K562 (cell line): ENCODE measurements around the gene FAT2. TPM values are rescaled to one million over a fixed set of nuclear protein-coding genes. Genes with fewer than 3 reads are reported as not detected.
"Not testable (repeated sequence)": the region's sequence is repeated elsewhere in the genome, so short reads cannot be mapped to it uniquely, and the experiment has no call there.

Experiments
- ATAC-seq: fragments of 200-7000 bp; cut with Tn5 transposase; 3 replicates; pipeline ENCODE4 v1.9.1; 2020; ENCODE audit warnings: moderate library complexity
- BruUV-seq: library from RNA; stranded (reverse); fragments of 400-500 nt; replicated peaks from 2 replicates; lab custom pipeline; 2021; lab: Mats Ljungman, UMichigan
- CTCF ChIA-PET: fragments of 300-600 bp; formaldehyde crosslinking; extraction: SDS; loops from one replicate; lab custom pipeline; 2021; ENCODE audit warnings: low intra/inter-chr PET ratio; lab: Yijun Ruan, JAX
- POLR2A ChIA-PET: fragments of 300-600, 350-650 bp; sonication (Branson Sonifier 250); formaldehyde crosslinking; extraction: SDS; loops from one replicate; lab custom pipeline; 2021; ENCODE audit warnings: antibody characterized with exemption, inconsistent platforms; lab: Yijun Ruan, JAX
- DNase-seq, 4 experiments: peaks; one replicate each; pipeline versions ENCODE4 v3.0.0 to v3.0.0-alpha.2; 2011 to 2018; ENCODE audit warnings: low spot score in 3 of 4, mixed read lengths in 3 of 4; ENCODE audit errors: extremely low read depth in 1 of 4
- FAIRE-seq: peaks from 2 replicates; lab custom pipeline; 2011; peaks lifted over from hg19 to GRCh38; lab: Jason Lieb, UNC
- H2AFZ ChIP-seq: 2 replicates; pipeline ENCODE4 v1.6.0; 2011; ENCODE audit warnings: low read depth, low read length, control low read depth, inconsistent platforms
- H3K27ac ChIP-seq: fragments of 200-600 bp; 3 replicates; pipeline ENCODE4 v1.8.0; 2011; ENCODE audit warnings: low read depth, mild to moderate bottlenecking, control low read depth, inconsistent platforms, low read length, moderate library complexity, mixed read lengths; ENCODE audit errors: extremely low read depth
- H3K27me3 ChIP-seq, 2 experiments: fragments of 300-600 bp in 1 of 2; 2 replicates in 1 of 2; 3 replicates in 1 of 2; pipeline versions ENCODE4 v1.6.0 to v1.8.0; 2011; ENCODE audit warnings: inconsistent platforms in 2 of 2, low read length in 2 of 2, mild to moderate bottlenecking in 1 of 2, mixed read lengths in 1 of 2, moderate library complexity in 1 of 2; ENCODE audit not compliant: control insufficient read depth in 2 of 2, insufficient read depth in 2 of 2
- H3K36me3 ChIP-seq: fragments of 300-600 bp; 3 replicates; pipeline ENCODE4 v1.8.0; 2011; ENCODE audit warnings: mild to moderate bottlenecking, low read length, inconsistent platforms; ENCODE audit not compliant: control insufficient read depth, insufficient read depth
- H3K4me1 ChIP-seq, 2 experiments: fragments of 200-600 bp in 1 of 2; replicated peaks in 1 of 2; 2 replicates in 1 of 2; 3 replicates in 1 of 2; pipeline versions ENCODE4 v1.5.1 to v1.8.0; 2011; ENCODE audit warnings: inconsistent platforms in 2 of 2, low read length in 2 of 2, mild to moderate bottlenecking in 1 of 2, mixed read lengths in 1 of 2, moderate library complexity in 1 of 2; ENCODE audit not compliant: control insufficient read depth in 2 of 2, insufficient read depth in 2 of 2
- H3K4me2 ChIP-seq: 2 replicates; pipeline ENCODE4 v1.6.1; 2011; ENCODE audit warnings: low read length, control low read depth, inconsistent platforms, mixed read lengths; ENCODE audit not compliant: insufficient read depth
- H3K4me3 ChIP-seq: fragments of 200-600 bp; sonication (generic), shearing (Covaris generic); 2 replicates; pipeline ENCODE4 v1.5.1; 2016; ENCODE audit warnings: control low read depth, inconsistent platforms
- H3K79me2 ChIP-seq: fragments of 200-600 bp; 3 replicates; pipeline ENCODE4 v1.8.0; 2011; ENCODE audit warnings: low read length, inconsistent platforms; ENCODE audit not compliant: control insufficient read depth, insufficient read depth
- H3K9ac ChIP-seq, 2 experiments: 2 replicates each; pipeline versions ENCODE4 v1.6.0 to v1.6.1; 2011; ENCODE audit warnings: low read depth in 2 of 2, low read length in 2 of 2, control low read depth in 1 of 2, inconsistent platforms in 1 of 2, mild to moderate bottlenecking in 1 of 2, mixed read lengths in 1 of 2; ENCODE audit not compliant: insufficient read depth in 1 of 2
- H3K9me1 ChIP-seq: one replicate; pipeline ENCODE4 v1.6.0; 2011; ENCODE audit warnings: inconsistent platforms, mild to moderate bottlenecking, low read length, moderate library complexity; ENCODE audit not compliant: control insufficient read depth, insufficient read depth
- H3K9me3 ChIP-seq: replicated peaks from 2 replicates; pipeline ENCODE4 v1.5.1; 2011; ENCODE audit warnings: low read depth, low read length, inconsistent platforms; ENCODE audit not compliant: control insufficient read depth, insufficient read depth
- H4K20me1 ChIP-seq: replicated peaks from 2 replicates; pipeline ENCODE4 v1.6.1; 2011; ENCODE audit warnings: low read length, inconsistent platforms, mixed read lengths; ENCODE audit not compliant: control insufficient read depth, insufficient read depth
- NFIC ChIP-seq: fragments of 450-650 bp; IDR thresholded peaks from 2 replicates; pipeline ENCODE4 v1.6.1; 2017; ENCODE audit warnings: mild to moderate bottlenecking, inconsistent platforms
- TGIF2 ChIP-seq: sonication (generic); formaldehyde crosslinking; IDR thresholded peaks from 2 replicates; pipeline ENCODE4 v1.8.1; 2022; ENCODE audit warnings: mild to moderate bottlenecking, missing genetic modification reagents, moderate library complexity
- whole genome bisulfite sequencing: fragments of 100-300 bp; shearing (Covaris generic); methylation state at CpG from one replicate; pipeline ENCODE4 v1.1.6; 2016; ENCODE audit warnings: low coverage, mixed read lengths; ENCODE audit not compliant: insufficient coverage; ENCODE audit errors: missing lambda C conversion rate; 5-methylcytosine and 5-hydroxymethylcytosine counted together
- in situ Hi-C: fragments of 300-500 bp; cut with MboI; formaldehyde crosslinking; loops from 4 replicates; pipeline ENCODE4 v1.15.0; 2018; ENCODE audit warnings: inconsistent platforms, mixed read lengths
- intact Hi-C: fragments of 100-400 bp; cut with micrococcal nuclease; formaldehyde crosslinking; loops from 2 replicates; pipeline ENCODE4 v1.14.2; 2022
- polyA plus RNA-seq, 8 experiments: library from polyadenylated mRNA; depleted of rRNA in 4 of 8; stranded (reverse) in 5 of 8; unstranded in 3 of 8; fragments of >200 nt; fragmentation: Nextera tagmentation in 2 of 8; fragmentation: Illumina TruSeq in 1 of 8; extraction: Ambion mirVana in 2 of 8; extraction: Trizol in 1 of 8; gene quantifications; 2 replicates each; pipeline versions ENCODE4 v1.2.1 to v1.2.3, GENCODE V29; 2011 to 2014; ENCODE audit warnings: inconsistent platforms in 1 of 8, missing spikeins in 1 of 8
- total RNA-seq, 7 experiments: library from RNA; depleted of rRNA in 6 of 7; stranded (reverse); fragments of >200 nt in 6 of 7; fragmentation: Illumina TruSeq in 2 of 7; extraction: Trizol in 2 of 7; gene quantifications; 2 replicates each; pipeline versions ENCODE4 v1.2.1 to v1.2.3, GENCODE V29; 2011 to 2021; ENCODE audit warnings: low replicate concordance in 1 of 7
- TF ChIP-seq, protein P1 (sequence below): fragments of 450-650 bp; formaldehyde crosslinking; IDR thresholded peaks from 2 replicates; pipeline ENCODE4 v1.4.0; 2020; ENCODE audit warnings: mild to moderate bottlenecking, mixed read lengths

The FAT2 gene
- total and polyA plus RNA-seq, 9 of the 15 experiments (the other 6 are each of a cell fraction or from before 2014, with no cell fraction given) = not detected

DNA sequence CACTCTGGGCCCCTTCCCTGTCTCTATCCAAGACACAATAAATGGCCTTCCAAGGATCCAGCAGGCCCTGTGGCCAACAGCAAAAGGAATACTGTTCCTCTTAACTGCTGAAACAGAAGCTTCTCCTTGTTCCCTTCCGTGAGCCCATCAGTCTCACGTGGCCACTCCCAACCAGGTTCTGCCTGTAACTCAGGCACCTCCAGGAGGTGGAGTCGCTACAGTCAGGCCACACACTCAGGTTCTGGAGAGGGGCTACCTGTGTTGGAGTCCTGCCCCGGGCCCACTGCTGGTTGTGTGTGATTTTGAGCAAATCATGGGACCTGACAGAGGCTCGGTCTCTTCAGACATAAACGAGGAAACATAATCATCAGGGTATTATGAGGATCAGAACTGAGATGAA, 10.3 kb downstream of the FAT2 start (continued):
- TF ChIP-seq, protein P1, sequence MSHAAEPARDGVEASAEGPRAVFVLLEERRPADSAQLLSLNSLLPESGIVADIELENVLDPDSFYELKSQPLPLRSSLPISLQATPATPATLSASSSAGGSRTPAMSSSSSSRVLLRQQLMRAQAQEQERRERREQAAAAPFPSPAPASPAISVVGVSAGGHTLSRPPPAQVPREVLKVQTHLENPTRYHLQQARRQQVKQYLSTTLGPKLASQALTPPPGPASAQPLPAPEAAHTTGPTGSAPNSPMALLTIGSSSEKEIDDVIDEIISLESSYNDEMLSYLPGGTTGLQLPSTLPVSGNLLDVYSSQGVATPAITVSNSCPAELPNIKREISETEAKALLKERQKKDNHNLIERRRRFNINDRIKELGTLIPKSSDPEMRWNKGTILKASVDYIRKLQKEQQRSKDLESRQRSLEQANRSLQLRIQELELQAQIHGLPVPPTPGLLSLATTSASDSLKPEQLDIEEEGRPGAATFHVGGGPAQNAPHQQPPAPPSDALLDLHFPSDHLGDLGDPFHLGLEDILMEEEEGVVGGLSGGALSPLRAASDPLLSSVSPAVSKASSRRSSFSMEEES = no peak

- CTCF ChIA-PET = no interaction called here
- Histone ChIP-seq H3K9ac (no peak overlapping the region), H2AFZ (no peak overlapping the region), H3K36me3 (no peaks in the 10 kb centered on the region), H3K27me3 (peaks cover 3 to 17% of the 10 kb centered on the region in 2 experiments; a peak in 4 of 5 replicates), H3K9me3 (no peaks in the 10 kb centered on the region), H4K20me1 (no peaks in the 10 kb centered on the region), H3K9me1 (no peaks in the 10 kb centered on the region), H3K79me2 (no peaks in the 10 kb centered on the region)
- BruUV-seq = no TSS peak
- under 1% methylated on average over 9 of the region's 9 CpGs for WGBS
- DNase-seq (no peak), ATAC-seq (no peak)
- in situ Hi-C loops (no loop called here), intact Hi-C loops (no loop called here)
- TF ChIP-seq TGIF2 (CRISPR knock-in tag) (no peak), NFIC (peak; percentile 81)
- TF ChIP-seq, all 486 proteins: peak for 1
- H3K4me2 ChIP-seq = no peak overlapping the region
- POLR2A ChIA-PET = no interaction called here
- no peak overlapping the region for H3K27ac ChIP-seq
- no peak overlapping the region for H3K4me3 ChIP-seq
- FAIRE-seq = no peak
- H3K4me1 ChIP-seq = no peaks in the 10 kb centered on the region
Measured at GRCh38 chr5:151580239-151580638, 10.9 kb downstream of the FAT2 start.

GRCh38 chr5:151579146-151579545, 12.0 kb downstream of the FAT2 start:
- H3K27ac ChIP-seq, in situ Hi-C loops, H3K9ac ChIP-seq, H3K79me2 ChIP-seq, H3K4me3 ChIP-seq, intact Hi-C loops, DNase-seq, BruUV-seq, H4K20me1 ChIP-seq, ATAC-seq, H3K4me2 ChIP-seq, POLR2A ChIA-PET, H3K36me3 ChIP-seq, H3K4me1 ChIP-seq, CTCF ChIA-PET, H2AFZ ChIP-seq, FAIRE-seq, H3K9me3 ChIP-seq, H3K9me1 ChIP-seq: not testable (repeated sequence)
- peaks cover 8 to 17% of the 10 kb centered on the region in 2 experiments; a peak in 3 of 5 replicates for H3K27me3 ChIP-seq
- WGBS = 0% methylated on average over 1 of the region's 1 CpG
